GM18868 (cell line): ENCODE results near the gene FAM151A.

ENCODE experiments used
- ATAC-seq: cut with Tn5 transposase; IDR thresholded peaks from one replicate; pipeline ENCODE4 v1.9.1; 2021; ENCODE audit warnings: mild to moderate bottlenecking, moderate library complexity; ENCODE audit not compliant: unreplicated experiment

The FAM151A gene

DNA sequence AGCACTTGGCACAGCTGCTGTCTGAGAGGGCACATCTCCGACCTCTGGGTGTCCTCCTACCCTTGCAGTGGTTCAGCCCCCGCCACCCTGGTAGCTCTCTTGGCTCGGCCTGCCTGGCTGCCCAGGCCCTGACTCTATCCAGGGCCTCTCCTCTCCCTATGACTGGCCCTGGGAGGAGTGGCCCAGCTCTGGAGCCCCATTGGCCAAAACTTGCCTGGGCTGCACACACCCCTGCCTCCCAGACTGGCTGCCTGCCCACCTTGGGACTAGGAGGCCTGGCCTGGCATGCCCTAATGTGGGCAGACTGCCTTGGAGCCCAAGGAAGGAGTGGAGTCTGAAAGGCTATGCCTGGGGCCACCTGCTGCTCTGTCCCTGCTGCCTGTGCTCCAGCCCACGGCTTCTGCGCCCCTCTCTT, 41.7 kb downstream of the FAM151A start:
- ATAC-seq = no peak

DNA sequence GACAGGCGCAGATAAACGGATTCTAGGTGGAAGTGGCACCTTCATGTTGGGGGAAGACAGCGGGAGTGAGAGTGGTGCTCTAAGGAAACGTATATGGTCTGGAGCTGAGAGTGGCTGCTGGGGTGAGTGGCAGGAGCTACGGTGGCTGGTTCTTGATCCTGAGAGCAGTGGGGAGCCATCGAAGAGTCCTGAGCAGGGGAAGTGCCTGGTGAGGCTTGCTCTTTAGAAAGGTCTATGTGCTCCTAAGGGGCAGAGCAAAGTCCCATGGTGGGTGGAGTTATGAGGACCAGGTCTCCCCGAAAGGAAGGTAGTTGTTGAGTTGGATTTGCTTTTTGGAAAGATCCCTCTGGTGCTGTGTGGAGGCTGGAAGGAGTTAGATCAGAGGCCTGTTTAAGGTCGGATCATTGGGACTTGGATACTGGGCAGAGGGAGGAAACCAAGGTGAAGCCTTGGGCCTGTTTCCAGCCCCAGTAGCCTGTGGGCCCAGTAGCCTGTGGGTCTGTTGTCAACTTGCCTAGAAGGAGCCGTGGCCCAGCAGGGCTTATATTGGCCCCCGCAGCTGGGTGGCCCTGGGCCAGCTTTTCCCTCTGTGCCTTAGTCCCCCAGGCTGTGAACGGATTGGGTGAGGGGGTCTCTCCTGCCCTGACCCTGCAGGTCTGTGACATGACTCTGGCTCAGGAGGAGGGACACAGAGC, 42.3 kb downstream of the FAM151A start:
- no peak for ATAC-seq

DNA sequence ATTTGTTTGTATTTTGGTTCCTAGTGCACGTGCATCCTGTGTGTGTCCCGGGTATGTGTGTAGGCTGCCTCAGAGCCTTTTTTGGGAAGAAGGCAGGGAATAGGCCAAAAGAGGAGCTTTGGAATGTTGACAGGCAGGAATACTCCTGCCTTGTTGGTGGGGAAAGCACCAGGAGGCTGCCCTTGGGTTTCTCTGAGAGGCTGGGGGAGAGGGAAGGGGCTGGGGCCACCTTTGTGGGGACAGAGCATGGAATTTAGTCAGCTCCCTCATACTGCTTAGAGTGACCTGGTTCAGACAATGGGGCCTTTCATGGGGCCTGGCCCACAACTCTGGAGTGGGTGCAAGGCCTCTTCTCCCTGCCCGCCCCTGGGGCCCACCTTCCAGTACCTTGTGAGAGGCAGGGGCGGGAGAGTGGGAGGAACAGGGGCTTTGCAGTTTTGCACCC, 44.0 kb downstream of the FAM151A start:
- no peak for ATAC-seq

DNA sequence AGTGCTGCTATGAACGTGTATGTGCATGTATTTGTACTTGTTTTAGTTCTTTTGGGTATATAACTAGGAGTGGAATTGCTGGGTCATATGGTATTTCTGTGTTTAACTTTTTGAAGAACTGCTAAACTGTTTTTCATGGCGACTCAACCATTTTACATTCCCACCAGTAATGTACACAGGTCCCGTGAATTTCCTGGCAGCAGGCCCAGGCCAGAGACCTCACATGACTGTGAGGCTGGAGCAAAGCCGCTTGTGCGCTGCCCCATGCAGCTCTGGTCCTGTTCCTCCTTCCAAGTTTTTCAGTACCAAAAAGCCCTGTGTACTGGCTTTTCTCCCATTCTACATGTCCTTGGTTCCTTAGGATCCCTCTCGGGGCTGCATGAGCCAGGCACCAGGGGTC, 45.7 kb downstream of the FAM151A start:
- no peak for ATAC-seq

DNA sequence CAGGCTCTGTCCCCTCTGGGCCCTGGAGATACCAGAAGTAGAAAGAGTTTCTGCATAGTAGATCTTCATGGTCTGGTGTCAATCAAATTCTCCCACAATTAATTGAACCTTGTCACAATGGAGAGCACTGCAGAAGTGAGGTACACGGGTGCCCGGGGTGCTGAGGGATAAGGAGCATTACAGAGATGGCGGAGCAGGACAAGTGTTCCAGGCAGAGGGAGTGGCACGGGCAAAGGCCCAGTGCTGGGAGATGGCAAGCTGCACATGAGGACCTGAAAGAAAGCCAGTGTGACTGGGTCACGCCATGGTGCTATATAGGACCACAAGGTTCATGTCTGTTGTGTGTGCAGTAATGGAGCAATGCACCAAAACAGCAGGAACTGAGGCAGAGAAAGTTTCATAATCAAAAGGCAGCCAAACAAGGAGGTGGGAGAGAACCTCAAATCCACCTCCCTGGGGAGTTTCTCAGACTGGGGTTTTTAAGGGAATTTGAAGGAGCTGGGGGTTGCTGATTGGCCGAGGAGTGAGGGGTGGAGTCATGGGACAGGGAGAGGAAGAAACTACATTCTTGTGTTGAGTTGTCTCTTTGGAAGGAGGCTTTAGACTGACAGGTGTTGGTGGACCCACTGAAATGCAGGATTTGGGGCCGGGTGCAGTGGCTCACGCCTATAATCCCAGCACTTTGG, 47.6 kb downstream of the FAM151A start:
- ATAC-seq = no peak

DNA sequence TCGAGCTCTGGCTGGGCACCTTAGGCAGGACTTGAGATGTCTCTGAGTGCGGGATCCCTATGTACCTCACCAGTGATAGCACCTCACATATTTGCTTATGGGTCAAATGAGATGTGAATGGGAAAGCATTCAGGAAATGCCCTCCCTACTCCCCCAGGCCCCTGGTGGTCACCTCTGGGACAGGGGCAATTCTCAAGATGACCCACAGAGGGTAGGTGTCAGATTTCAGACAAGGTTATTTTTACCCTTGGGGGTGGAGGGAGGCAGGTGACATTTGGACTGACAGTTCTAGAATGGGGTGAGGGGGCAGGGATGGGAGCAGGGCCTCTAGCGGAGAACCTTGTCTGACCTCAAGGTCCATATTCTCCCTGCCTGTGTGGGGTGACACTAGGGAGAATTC, 48.2 kb downstream of the FAM151A start:
- no peak for ATAC-seq

DNA sequence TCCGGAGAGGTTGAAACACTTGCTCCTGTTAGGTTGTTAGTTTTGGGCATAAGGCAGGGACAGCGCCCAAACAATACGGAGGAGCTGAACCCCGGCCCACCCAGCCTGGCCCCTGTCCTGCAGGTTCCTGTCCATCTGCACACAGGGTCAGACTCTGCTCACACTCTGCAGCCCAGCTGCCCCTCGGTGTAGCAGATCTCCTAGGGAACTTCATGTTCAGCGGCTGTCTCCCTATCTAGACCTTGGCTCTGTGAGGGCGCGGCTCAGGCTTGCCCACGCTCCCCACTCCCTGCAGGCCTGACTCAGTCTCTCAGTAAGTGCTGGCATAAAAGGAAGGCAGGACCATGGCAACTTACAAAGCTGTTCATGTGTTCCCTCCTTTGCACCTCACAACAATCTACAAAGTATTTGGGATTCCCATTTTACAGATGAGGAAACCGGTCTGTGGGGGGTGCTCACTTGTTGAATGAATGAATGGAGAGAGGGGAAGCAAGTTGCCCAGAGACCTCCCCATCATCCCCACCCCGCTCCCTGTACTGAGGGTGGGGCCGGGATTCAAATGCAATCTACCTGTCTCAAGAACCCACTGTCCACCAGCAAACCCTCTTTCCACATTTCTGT, 49.1 kb downstream of the FAM151A start:
- no peak for ATAC-seq

DNA sequence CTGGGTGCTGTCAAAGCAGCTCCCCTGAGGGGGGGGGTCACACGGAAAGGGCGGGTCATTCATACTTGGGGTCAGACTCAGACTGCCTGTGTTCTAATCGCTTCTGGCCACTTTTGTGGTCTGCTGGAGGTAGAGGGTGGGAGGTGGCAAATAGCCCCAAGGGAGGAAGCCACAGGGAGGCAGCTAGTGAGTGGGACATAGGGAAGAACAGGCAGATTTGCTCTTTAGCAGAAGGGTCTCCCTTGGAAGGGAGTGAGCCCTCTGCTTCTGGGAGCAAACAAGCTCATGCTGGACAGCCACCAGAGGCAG, 50.8 kb downstream of the FAM151A start:
- ATAC-seq = no peak

DNA sequence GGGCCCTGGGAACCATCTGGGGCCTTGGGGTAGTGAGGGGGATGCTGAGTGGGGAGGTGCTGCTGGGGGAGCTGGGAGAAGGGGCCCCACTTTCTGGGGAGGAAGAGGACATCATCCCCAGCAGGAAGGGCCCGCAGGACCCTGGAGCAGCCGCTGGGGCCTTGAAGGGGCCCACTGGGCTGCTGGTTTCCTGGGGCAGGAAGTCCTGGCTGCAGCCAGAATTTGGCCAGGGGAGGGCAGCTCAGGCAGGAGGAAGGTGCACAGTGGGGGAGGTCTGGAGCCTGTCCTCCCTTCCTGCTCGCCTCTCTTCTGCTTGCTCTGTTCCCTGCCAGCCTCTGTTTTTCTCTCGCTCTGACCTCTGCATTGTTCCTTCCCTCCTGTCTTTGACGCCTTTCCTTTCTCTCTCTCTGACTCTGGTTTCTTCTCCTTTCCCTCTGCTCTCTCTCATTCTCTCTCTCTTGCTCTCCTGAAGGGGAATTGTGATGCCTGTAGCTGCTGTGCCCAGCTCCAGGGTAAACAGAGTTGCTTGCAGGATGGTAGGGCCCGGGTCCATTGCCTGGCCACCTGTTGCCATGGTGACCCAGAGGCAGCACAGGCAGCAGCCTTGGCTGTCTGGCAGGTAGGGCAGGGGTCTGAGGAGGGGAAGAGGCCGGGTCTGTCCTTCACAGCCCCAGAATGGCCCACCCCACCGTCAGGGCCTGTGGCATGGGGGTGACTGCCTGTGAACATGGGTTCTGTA, 51.4 kb downstream of the FAM151A start:
- ATAC-seq = no peak

DNA sequence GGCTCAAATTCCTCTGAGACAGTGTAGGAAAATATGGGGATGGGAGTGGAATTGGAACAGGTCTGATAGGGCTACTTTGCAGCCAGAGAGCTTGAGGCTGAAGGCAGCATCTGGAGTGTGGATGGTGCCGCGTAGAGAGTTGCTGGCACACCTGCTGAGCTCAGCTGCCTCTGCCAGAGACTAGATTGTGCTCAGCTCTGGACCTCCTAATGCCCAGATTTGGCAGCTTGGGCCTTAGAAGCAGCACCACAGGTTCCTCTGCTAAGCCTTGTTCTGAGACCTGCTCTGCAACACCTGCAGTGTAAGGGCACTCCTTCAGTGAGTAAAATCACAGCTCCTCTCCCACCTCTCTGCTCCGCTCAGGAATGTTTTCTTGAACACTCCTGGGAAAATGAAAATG, 52.0 kb downstream of the FAM151A start:
- no peak for ATAC-seq

DNA sequence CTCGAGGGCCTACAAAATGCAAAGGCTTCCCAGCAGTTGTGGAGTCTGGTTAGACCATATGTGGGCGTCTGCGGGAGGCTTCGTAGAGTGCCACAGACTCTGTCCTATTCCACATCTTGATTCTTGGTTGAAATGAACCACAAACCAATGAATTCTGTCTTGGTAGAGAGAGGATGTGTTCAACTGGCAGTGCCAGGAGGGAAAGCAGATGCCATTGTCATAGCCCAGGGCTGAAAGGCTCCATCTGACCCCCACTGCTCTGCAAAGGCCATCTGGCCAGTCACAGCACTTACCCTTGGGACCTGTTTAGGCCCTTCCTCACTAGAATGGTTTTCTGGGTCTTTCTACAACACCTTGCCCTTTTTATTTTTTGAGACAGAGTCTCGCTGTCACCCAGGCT, 53.2 kb downstream of the FAM151A start:
- ATAC-seq = no peak

DNA sequence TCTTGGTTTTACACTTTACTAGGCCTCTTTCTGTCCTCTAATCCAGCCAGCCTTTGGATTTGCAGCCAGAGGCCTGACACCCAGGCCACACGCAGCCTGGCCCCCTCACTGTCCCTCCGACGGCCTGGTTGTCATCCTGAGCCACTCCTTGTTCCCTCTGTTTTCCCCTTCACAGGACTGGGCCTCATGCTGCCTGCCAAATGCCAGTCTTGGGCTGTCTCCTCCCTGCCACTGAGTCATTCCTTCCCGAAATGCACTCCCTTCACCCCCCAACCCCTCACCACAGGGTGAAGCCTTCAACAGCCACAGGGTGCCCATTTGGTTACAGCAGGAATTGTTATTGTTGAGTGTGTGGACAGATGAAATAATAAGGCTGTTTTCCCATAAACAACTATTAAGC, 54.0 kb downstream of the FAM151A start:
- ATAC-seq = no peak

DNA sequence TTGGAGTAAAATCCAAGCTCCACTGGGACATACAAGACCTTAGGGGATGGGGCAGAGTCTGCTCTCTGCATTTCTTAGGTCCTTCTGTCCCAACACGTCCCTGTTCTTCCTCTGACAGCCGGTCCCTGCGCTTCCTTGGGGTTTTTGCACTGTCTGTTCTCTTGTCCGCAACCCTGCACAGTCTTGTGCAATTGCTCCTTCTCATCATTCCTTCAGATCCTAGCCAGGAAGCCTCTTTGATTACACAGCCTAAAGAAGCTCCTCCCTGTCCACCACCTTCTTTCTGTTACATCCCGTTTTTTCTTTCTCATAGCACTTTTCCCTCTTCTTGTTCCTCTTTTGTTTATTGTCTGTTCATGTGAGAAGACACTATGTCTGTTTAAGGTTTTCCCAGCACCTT, 55.4 kb downstream of the FAM151A start:
- ATAC-seq = no peak

DNA sequence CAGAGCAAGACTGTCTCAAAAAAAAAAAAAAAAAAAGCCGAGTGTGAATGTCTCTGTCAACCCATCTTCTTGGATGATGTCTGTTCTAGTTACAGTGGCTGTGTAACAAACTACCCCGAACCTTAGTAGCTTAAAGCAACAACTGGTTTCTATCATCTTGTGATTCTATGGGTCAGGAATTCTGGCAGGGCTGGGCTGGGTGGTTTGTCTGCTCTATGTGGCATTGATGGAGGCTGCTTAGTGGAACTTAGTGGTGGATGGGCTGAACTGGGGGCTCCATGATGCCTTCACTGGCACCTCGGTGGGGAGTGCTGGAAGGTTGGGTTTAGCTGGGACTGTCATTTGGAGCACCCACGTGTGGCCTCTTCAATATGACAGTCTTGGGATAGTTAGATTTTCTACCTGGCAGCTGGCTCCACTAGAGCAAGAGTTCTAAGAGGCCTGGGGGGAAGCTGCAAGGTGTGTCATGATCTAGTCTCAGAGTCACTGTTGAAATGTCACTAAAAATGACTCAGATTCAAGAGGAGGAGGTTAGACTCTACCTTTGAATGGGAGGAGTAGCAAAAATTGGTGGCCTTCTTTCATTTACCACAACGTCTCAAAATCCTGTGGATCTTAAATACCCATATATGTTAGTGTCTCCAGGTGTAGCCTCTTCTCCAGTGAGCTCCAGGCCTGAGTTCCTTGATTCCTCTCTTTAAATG, 56.7 kb downstream of the FAM151A start:
- no peak for ATAC-seq

DNA sequence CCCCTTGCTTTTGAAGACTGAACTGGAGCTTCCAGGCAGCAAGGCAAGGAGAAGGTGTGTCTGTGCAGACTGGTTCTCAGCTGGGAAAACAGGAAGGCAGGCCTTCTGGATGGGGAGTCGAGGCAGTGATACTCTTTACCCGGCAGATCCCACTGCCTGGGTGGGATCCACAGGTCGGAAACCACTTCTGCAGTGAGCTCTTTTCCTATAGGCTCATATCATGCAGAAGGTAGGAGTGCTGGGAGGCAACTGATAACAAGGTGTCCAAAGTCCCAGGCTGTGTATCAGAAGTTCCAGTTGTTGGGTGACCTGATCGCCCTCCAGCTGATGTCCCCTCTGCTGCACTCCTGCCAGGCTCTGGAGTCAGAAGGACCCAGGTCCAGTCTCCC, 58.2 kb downstream of the FAM151A start:
- no peak for ATAC-seq

DNA sequence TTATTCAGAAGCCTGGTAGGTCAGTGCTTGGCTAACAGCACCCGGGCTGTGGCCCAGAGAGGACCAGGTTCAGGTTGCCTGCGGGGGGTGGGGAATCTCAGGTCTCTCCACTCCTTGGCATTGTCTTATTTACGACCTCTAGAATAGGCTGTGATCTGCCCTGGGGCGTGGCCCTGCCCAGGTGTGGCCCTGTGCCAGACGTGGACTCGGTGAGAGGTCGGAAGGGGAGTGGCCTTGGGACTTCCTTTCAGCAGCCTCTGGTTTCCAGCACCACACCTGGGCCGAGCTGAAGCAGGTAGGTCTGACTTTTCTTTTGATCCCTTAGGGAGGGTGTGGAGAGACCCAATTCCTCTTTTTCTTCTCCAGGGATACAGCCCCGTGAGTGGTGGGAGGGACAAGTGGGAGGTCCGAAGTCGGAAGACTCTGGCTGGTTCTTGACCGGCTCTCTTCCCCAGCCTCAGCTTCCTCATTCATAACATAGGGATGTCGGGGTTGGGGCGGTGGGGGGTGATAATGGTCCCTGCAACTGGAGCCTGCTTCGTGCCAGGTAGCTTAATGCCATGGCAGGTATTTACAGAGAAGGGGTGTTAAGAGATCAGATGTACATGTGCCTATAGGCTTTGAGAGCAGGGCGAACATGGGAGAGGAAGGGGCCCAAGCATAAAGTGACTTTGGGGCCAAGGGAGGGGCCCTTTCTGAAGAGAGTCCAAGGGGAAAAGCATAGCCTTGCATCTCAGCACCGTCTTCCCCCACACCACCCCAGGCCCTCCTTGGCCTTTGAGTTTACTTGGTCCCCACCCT, 58.8 kb downstream of the FAM151A start:
- no peak for ATAC-seq

DNA sequence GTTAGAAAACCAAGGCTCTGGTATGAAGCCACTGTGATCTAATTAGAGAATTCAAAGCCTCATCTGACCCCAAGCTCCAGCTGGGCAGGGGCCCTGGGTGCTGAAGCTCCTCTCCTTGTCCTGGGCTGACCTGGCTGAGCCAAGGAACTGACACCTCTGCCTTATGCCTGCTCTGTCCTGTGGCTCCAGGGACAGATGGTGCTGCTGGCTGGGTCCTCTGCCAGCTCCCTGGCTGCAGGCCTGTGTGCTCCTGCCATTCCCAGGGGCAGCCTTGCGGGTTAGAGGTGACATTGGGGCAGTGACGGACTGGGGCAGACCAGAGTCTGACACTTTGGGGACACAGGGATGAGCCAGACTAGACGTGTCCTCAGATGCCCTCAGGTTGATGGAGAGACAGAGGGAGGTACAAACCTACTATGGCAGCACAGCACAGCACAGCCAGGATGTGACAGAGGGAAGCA, 63.5 kb downstream of the FAM151A start:
- ATAC-seq = no peak
